Kidney epithelial cell (primary cell): ENCODE measurements around the gene B3GNT4. TPM values are rescaled to one million over a fixed set of nuclear protein-coding genes. Genes with fewer than 3 reads are reported as not detected.

ENCODE experiments used
- DNase-seq: peaks from one replicate; pipeline ENCODE4 v3.0.0-alpha.2; 2010; ENCODE audit warnings: low read depth
- H3K27me3 ChIP-seq: 2 replicates; pipeline ENCODE4 v1.6.0; 2011; ENCODE audit warnings: low read length; ENCODE audit not compliant: control insufficient read depth, insufficient read depth
- H3K36me3 ChIP-seq: 2 replicates; pipeline ENCODE4 v1.5.1; 2011; ENCODE audit warnings: low read length; ENCODE audit not compliant: control insufficient read depth, insufficient read depth
- H3K4me3 ChIP-seq: 2 replicates; pipeline ENCODE4 v1.5.1; 2011; ENCODE audit warnings: low read depth, mild to moderate bottlenecking, control low read depth, low read length
- total RNA-seq: library from RNA; depleted of rRNA; stranded (reverse); fragments of >200 nt; gene quantifications from 2 replicates; pipeline ENCODE4 v1.2.3, GENCODE V29; 2015
- TF ChIP-seq, protein P1 (sequence below): IDR thresholded peaks from 2 replicates; pipeline ENCODE4 v1.5.1; 2011; ENCODE audit warnings: mild to moderate bottlenecking, moderate library complexity, low read length, control low read depth, inconsistent platforms; ENCODE audit not compliant: insufficient read depth, poor library complexity, severe bottlenecking

The B3GNT4 gene
- total RNA-seq, 1 donor from 2014 or later, result 0.75 TPM

DNA sequence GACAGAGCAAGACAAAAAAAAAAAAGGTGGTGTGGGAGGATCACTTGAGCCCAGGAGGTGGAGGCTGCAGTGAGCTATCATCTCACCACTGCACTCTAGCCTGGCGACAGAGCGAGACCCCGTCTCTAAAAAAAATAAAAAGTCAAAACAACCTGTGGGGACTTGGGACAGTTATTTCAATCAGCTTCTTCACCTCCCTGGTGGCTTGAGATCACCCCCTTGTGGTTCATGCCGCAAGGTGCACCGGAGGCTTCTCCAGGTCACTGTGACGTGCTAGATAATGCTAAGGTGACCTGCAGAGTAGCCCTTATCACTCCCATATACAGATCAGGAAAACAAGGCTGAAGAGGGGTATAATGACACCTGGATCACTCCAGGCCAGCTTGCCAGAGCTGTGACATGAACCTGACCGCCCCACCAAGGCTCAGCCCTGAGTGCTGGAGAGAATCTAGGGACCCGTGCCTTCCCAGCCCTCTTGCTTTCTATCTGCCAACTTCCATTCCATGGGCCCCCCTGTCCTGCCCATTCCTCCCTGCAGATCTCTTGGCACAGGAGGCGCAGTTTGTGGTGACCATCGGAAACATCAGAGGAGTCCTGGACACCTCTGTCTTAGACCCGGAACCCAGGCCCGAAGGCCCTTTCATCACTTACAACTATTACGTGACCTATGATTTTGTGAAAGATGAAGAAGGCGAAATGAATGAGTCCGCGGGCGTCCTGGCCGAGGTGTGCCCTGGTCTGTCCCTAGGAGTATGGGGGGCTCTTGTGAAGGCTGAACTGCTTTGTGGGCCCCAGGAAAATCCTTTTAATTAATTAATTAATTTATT is 12.5 kb upstream of the B3GNT4 start:
- TF ChIP-seq, protein P1, sequence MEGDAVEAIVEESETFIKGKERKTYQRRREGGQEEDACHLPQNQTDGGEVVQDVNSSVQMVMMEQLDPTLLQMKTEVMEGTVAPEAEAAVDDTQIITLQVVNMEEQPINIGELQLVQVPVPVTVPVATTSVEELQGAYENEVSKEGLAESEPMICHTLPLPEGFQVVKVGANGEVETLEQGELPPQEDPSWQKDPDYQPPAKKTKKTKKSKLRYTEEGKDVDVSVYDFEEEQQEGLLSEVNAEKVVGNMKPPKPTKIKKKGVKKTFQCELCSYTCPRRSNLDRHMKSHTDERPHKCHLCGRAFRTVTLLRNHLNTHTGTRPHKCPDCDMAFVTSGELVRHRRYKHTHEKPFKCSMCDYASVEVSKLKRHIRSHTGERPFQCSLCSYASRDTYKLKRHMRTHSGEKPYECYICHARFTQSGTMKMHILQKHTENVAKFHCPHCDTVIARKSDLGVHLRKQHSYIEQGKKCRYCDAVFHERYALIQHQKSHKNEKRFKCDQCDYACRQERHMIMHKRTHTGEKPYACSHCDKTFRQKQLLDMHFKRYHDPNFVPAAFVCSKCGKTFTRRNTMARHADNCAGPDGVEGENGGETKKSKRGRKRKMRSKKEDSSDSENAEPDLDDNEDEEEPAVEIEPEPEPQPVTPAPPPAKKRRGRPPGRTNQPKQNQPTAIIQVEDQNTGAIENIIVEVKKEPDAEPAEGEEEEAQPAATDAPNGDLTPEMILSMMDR, result peak; percentile 89
- no peak for DNase-seq
- Histone ChIP-seq H3K4me3 (no peak overlapping the region), H3K36me3 (no peaks in the 10 kb centered on the region), H3K27me3 (no peaks in the 10 kb centered on the region)

DNA sequence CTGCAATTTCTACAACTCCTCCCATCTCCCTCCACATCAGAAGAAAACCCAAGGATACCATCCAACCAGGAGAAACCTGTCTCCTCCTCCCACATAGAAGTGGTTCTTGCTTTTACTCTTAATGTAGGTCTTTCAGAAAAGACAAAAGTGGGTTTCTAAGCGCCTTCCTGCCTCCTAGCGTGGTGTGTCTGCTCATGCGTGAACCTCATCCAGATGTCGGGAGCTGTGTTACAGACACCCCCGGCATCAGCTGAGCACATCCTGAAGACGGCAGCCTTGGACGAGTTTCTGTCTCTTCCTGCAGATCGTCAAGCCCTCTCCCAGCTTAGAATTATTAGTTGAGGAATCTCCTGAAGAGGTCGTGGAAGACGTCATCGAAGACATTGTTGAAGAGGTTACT is 11.1 kb upstream of the B3GNT4 start:
- no peak for DNase-seq
- TF ChIP-seq, protein P1, result no peak
- H3K27me3 ChIP-seq, result no peaks in the 10 kb centered on the region
- H3K36me3 ChIP-seq, result no peaks in the 10 kb centered on the region
- no peak overlapping the region for H3K4me3 ChIP-seq

DNA sequence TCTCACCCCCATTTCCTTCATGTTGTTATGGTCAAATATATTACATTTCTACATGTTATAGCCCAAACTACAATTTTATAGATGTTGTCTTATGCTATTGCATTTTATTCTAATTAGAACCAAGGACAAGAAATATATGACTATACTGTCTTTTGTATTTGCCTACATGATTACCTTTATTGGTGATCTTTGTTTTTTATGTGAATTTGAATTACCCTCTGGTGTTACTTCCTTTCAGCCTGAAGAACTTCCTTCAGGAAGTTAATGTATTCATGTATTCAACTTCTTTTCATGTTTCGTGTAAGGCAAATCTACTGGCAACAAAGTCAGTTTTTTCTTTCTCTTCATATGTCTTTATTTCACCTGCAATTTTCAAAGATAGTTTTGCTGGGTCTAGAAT is 8.7 kb upstream of the B3GNT4 start:
- Histone ChIP-seq H3K4me3 (no peak overlapping the region), H3K27me3 (no peaks in the 10 kb centered on the region), H3K36me3 (no peaks in the 10 kb centered on the region)
- DNase-seq, result no peak
- TF ChIP-seq, protein P1, result no peak

DNA sequence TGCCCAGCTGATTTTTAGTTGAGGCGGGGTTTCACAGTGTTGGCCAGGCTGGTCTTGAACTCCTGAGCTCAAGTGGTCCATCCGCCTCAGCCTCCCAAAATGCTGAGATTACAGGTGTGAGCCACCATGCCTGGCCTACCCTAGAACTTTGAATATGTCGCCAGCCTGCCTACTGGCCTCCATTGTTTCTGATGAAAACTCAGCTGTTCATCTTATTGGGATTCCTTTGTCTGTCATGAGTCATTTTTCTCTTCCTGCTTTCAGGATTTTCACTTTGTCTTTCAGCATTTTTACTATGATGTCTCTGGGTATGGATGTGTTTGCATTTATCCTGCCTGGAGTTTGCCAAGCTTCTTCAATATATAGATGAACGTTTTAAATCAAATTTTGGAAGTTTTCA is 8.1 kb upstream of the B3GNT4 start:
- TF ChIP-seq, protein P1, result no peak
- no peaks in the 10 kb centered on the region for H3K36me3 ChIP-seq
- DNase-seq, result no peak
- no peak overlapping the region for H3K4me3 ChIP-seq
- no peaks in the 10 kb centered on the region for H3K27me3 ChIP-seq

DNA sequence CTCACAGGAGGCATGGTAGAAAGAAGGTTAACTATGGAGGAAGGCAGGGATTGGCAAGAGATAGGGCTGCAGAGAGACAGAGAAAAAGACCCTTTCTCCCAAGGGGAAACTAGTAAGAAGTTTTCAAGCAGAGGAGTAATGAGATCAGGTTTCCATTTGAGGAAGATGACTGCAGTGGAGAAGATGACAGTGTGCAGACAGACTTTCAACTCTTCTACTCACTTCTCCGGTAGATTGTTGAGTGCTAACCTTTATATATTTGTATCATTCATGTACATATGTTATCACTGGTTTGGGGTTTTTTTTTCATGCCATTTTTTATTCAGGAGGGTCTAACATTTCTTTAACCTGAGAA is 5.9 kb upstream of the B3GNT4 start:
- no peaks in the 10 kb centered on the region for H3K36me3 ChIP-seq
- no peaks in the 10 kb centered on the region for H3K27me3 ChIP-seq
- DNase-seq, result no peak
- TF ChIP-seq, protein P1, result no peak
- no peak overlapping the region for H3K4me3 ChIP-seq
